ENCODE measurements around the gene GSTT2B.

GRCh38 chr22:24008022-24008283 is 47.0 kb upstream of the GSTT2B start:
- no peak for TF ChIP-seq CTCF (IDR thresholded peaks at IDR 0.05)
- TF ChIP-seq POLR2A (IDR thresholded peaks at IDR 0.05): no peak

Measured in heart left ventricle (tissue), 13 donors.